RWPE1 (cell line): ENCODE measurements around the gene HSP90AB1.

ENCODE experiments used
- CTCF ChIA-PET: fragments of 350-600 bp; sonication (Branson Sonifier 250); formaldehyde crosslinking; extraction: SDS; loops from one replicate; lab custom pipeline; 2021; lab: Yijun Ruan, JAX
- POLR2A ChIA-PET: fragments of 400-600 bp; formaldehyde crosslinking; extraction: SDS; loops from one replicate; lab custom pipeline; 2020; ENCODE audit warnings: antibody characterized with exemption; ENCODE audit not compliant: low non-redundant PET; lab: Yijun Ruan, JAX
- DNase-seq: peaks from one replicate; pipeline ENCODE4 v3.0.0; 2012; ENCODE audit warnings: low spot score
- H3K27ac ChIP-seq: fragments of 450-650 bp; 2 replicates; pipeline ENCODE4 v1.5.1; 2017
- CTCF ChIP-seq: fragments of 450-650 bp; conservative IDR thresholded peaks from 2 replicates; pipeline ENCODE4 v1.5.1; 2017; ENCODE audit warnings: low read depth, mild to moderate bottlenecking

The HSP90AB1 gene

GRCh38 chr6:44257753-44258324, 10.9 kb downstream of the HSP90AB1 start:
- H3K27ac ChIP-seq: peak overlapping the region; percentile 83
- no peak for DNase-seq
- ChIA-PET CTCF (interaction anchor here (0.7 kb wide), 1 partner anchor 20 kb away, joined by 6 read pairs; no protein-coding TSS in a partner anchor), POLR2A (no interaction called here)
- peak; percentile 47 for TF ChIP-seq CTCF

- POLR2A ChIA-PET: no interaction called here
- no peak for DNase-seq
- CTCF ChIA-PET: interaction anchor here (0.7 kb wide), 1 partner anchor 20 kb away, joined by 6 read pairs; no protein-coding TSS in a partner anchor
- H3K27ac ChIP-seq: peak overlapping the region; percentile 83
- no peak for TF ChIP-seq CTCF
These were observed 11.5 kb downstream of the HSP90AB1 start for GRCh38 chr6:44258325-44258863.

GRCh38 chr6:44258921-44259320, 12.0 kb downstream of the HSP90AB1 start:
- no peak for TF ChIP-seq CTCF
- POLR2A ChIA-PET: no interaction called here

GRCh38 chr6:44260011-44260410, 13.1 kb downstream of the HSP90AB1 start:
- CTCF ChIA-PET: no interaction called here
- POLR2A ChIA-PET: no interaction called here
- H3K27ac ChIP-seq: no peak overlapping the region; the same call in 1 of the 2 replicates

More at GRCh38 chr6:44258921-44259320, 12.0 kb downstream of the HSP90AB1 start:
- CTCF ChIA-PET: no interaction called here
- no peak for DNase-seq
- H3K27ac ChIP-seq: no peak overlapping the region

GRCh38 chr6:44260451-44261297, 13.8 kb downstream of the HSP90AB1 start:
- POLR2A ChIA-PET: no interaction called here
- DNase-seq: no peak
- no peak for TF ChIP-seq CTCF
- CTCF ChIA-PET: no interaction called here
- no peak overlapping the region; the same call in 1 of the 2 replicates for H3K27ac ChIP-seq

More at GRCh38 chr6:44260011-44260410, 13.1 kb downstream of the HSP90AB1 start:
- DNase-seq: no peak
- no peak for TF ChIP-seq CTCF

- H3K27ac ChIP-seq: no peak overlapping the region
- TF ChIP-seq CTCF: no peak
- ChIA-PET CTCF (interaction anchor here (1.5 kb wide), 1 partner anchor 24 kb away, joined by 3 read pairs; no protein-coding TSS in a partner anchor), POLR2A (no interaction called here)
- no peak for DNase-seq
These were observed 14.7 kb downstream of the HSP90AB1 start for GRCh38 chr6:44261581-44261980.
